IMR-90 (cell line): ENCODE results near the gene TAPBP. TPM values are rescaled to one million over a fixed set of nuclear protein-coding genes. Genes with fewer than 3 reads are reported as not detected.

Source experiments
- ATAC-seq: fragments of 200-7000 bp; cut with Tn5 transposase; 2 replicates; pipeline ENCODE4 v1.9.1; 2020; ENCODE audit warnings: low read depth, mild to moderate bottlenecking, moderate library complexity
- BruUV-seq: library from RNA; stranded (reverse); fragments of 400-500 nt; replicated peaks from 2 replicates; lab custom pipeline; 2021; lab: Mats Ljungman, UMichigan
- CTCF ChIA-PET: fragments of 300-600 bp; formaldehyde crosslinking; extraction: SDS; loops from one replicate; lab custom pipeline; 2021; ENCODE audit warnings: antibody characterized with exemption; lab: Yijun Ruan, JAX
- POLR2A ChIA-PET: fragments of 300-600 bp; sonication (Branson Sonifier 250); formaldehyde crosslinking; loops from one replicate; lab custom pipeline; 2022; ENCODE audit warnings: antibody characterized with exemption; ENCODE audit not compliant: unreplicated experiment; lab: Charles Lee
- DNase-seq: peaks from one replicate; pipeline ENCODE4 v3.0.0; 2013
- H2AFZ ChIP-seq: replicated peaks from 2 replicates; pipeline ENCODE3; 2013; ENCODE audit warnings: low read length, mild to moderate bottlenecking; ENCODE audit not compliant: poor library complexity
- H2AK5ac ChIP-seq: 2 replicates; pipeline ENCODE4 v1.6.1; 2013; ENCODE audit warnings: low read depth, low read length, inconsistent platforms
- H2AK9ac ChIP-seq: replicated peaks from 2 replicates; pipeline ENCODE3; 2013; ENCODE audit warnings: mild to moderate bottlenecking, low read depth, low read length, moderate library complexity; ENCODE audit not compliant: poor library complexity
- H2BK120ac ChIP-seq: 2 replicates; pipeline ENCODE4 v1.6.1; 2013; ENCODE audit warnings: low read depth, low read length, inconsistent platforms
- H2BK15ac ChIP-seq: 3 replicates; pipeline ENCODE4 v1.6.1; 2013; ENCODE audit warnings: low read depth, low read length, inconsistent platforms
- H2BK20ac ChIP-seq: 2 replicates; pipeline ENCODE4 v1.6.1; 2013; ENCODE audit warnings: low read depth, mild to moderate bottlenecking, inconsistent platforms, low read length, moderate library complexity
- H2BK5ac ChIP-seq: 2 replicates; pipeline ENCODE4 v1.6.1; 2013; ENCODE audit warnings: mild to moderate bottlenecking, low read depth, low read length, inconsistent platforms; ENCODE audit not compliant: poor library complexity, severe bottlenecking
- H3K14ac ChIP-seq: replicated peaks from 2 replicates; pipeline ENCODE4 v1.6.1; 2013; ENCODE audit warnings: low read depth, low read length, inconsistent platforms
- H3K18ac ChIP-seq: 2 replicates; pipeline ENCODE4 v1.6.1; 2013; ENCODE audit warnings: low read depth, low read length, control low read depth
- H3K23ac ChIP-seq: 2 replicates; pipeline ENCODE4 v1.6.1; 2013; ENCODE audit warnings: low read depth, low read length, inconsistent platforms
- H3K27ac ChIP-seq: 2 replicates; pipeline ENCODE4 v1.5.1; 2013; ENCODE audit warnings: mild to moderate bottlenecking, control low read depth, low read length; ENCODE audit not compliant: insufficient read depth
- H3K27me3 ChIP-seq: 2 replicates; pipeline ENCODE4 v1.6.1; 2013; ENCODE audit warnings: low read length; ENCODE audit not compliant: control insufficient read depth, insufficient read depth
- H3K36me3 ChIP-seq: 2 replicates; pipeline ENCODE4 v1.6.1; 2013; ENCODE audit warnings: low read length, mixed read lengths; ENCODE audit not compliant: control insufficient read depth, insufficient read depth
- H3K4ac ChIP-seq: 2 replicates; pipeline ENCODE4 v1.6.1; 2013; ENCODE audit warnings: low read depth, low read length, inconsistent platforms
- H3K4me1 ChIP-seq: 2 replicates; pipeline ENCODE4 v1.6.1; 2013; ENCODE audit warnings: low read length, mixed read lengths; ENCODE audit not compliant: control insufficient read depth, insufficient read depth
- H3K4me2 ChIP-seq: 2 replicates; pipeline ENCODE4 v1.6.1; 2013; ENCODE audit warnings: low read depth, mild to moderate bottlenecking, control low read depth, low read length, moderate library complexity
- H3K4me3 ChIP-seq: 2 replicates; pipeline ENCODE4 v1.5.1; 2013; ENCODE audit warnings: low read depth, mild to moderate bottlenecking, control low read depth, low read length, moderate library complexity; ENCODE audit not compliant: insufficient read depth
- H3K56ac ChIP-seq: 2 replicates; pipeline ENCODE4 v1.6.1; 2013; ENCODE audit warnings: low read length, inconsistent platforms; ENCODE audit not compliant: insufficient read depth; ENCODE audit errors: extremely low read depth
- H3K79me1 ChIP-seq, 2 experiments: 2 replicates each; pipeline ENCODE4 v1.6.1; 2013; ENCODE audit warnings: low read length in 2 of 2, inconsistent platforms in 1 of 2, low read depth in 1 of 2
- H3K9ac ChIP-seq: 2 replicates; pipeline ENCODE4 v1.6.1; 2013; ENCODE audit warnings: low read depth, low read length, control low read depth
- H3K9me1 ChIP-seq: 2 replicates; pipeline ENCODE4 v1.6.1; 2013; ENCODE audit warnings: low read length, inconsistent platforms; ENCODE audit not compliant: insufficient read depth
- H3K9me3 ChIP-seq: 2 replicates; pipeline ENCODE4 v1.6.1; 2013; ENCODE audit warnings: low read length; ENCODE audit not compliant: control insufficient read depth, insufficient read depth
- H4K20me1 ChIP-seq: 2 replicates; pipeline ENCODE4 v1.6.1; 2013; ENCODE audit warnings: low read length, inconsistent platforms; ENCODE audit not compliant: insufficient read depth
- H4K5ac ChIP-seq: 2 replicates; pipeline ENCODE4 v1.6.1; 2013; ENCODE audit warnings: mild to moderate bottlenecking, low read depth, low read length, control low read depth
- H4K8ac ChIP-seq, 2 experiments: 2 replicates each; pipeline ENCODE4 v1.6.1; 2013; ENCODE audit warnings: low read depth in 2 of 2, low read length in 2 of 2, control low read depth in 1 of 2, inconsistent platforms in 1 of 2
- H4K91ac ChIP-seq: 2 replicates; pipeline ENCODE4 v1.6.1; 2013; ENCODE audit warnings: low read depth, low read length, inconsistent platforms; ENCODE audit not compliant: insufficient read depth
- CEBPB ChIP-seq: IDR thresholded peaks from 2 replicates; pipeline ENCODE4 v1.6.1; 2012; ENCODE audit warnings: low read depth, low read length, improper control_type of control experiment
- ELK1 ChIP-seq: fragments of 150-350 bp; IDR thresholded peaks from 2 replicates; pipeline ENCODE4 v1.6.1; 2016; ENCODE audit warnings: low read depth, mild to moderate bottlenecking, low read length, moderate library complexity, borderline replicate concordance
- MXI1 ChIP-seq: IDR thresholded peaks from 2 replicates; pipeline ENCODE4 v1.6.1; 2012; ENCODE audit warnings: low read depth, mild to moderate bottlenecking, low read length, moderate library complexity, borderline replicate concordance
- NFE2L2 ChIP-seq: fragments of 150-350 bp; IDR thresholded peaks from 2 replicates; pipeline ENCODE4 v1.6.1; 2016; ENCODE audit warnings: low read depth, mild to moderate bottlenecking, low read length
- RFX5 ChIP-seq: IDR thresholded peaks from 2 replicates; pipeline ENCODE4 v1.8.0; 2012; ENCODE audit warnings: low read depth, mild to moderate bottlenecking, low read length, moderate library complexity
- WGBS, 2 experiments: methylation state at CpG; one replicate each; pipeline versions ENCODE4 v1.1.5 to v1.1.7; 2013; ENCODE audit warnings: missing lambda C conversion rate in 2 of 2; ENCODE audit not compliant: insufficient read length in 1 of 2; ENCODE audit errors: extremely low coverage in 2 of 2; 5-methylcytosine and 5-hydroxymethylcytosine counted together
- dilution Hi-C: fragments of 300-500 bp; cut with HindIII; formaldehyde crosslinking; loops from one replicate; pipeline ENCODE4 v1.14.3; 2018; ENCODE audit warnings: low sequenced_read_pairs; ENCODE audit not compliant: unreplicated experiment
- in situ Hi-C: fragments of 300-500 bp; cut with MboI; formaldehyde crosslinking; loops from 3 replicates; pipeline ENCODE4 v1.14.3; 2019; ENCODE audit warnings: low sequenced_read_pairs, inconsistent platforms, mixed read lengths
- intact Hi-C: fragments of 100-400 bp; cut with micrococcal nuclease; formaldehyde crosslinking; loops from 2 replicates; pipeline ENCODE4 v1.10.0; 2022
- polyA plus RNA-seq, 3 experiments: library from polyadenylated mRNA; depleted of rRNA; stranded (reverse); fragments of >200 nt; gene quantifications; 2 replicates each; pipeline ENCODE4 v1.2.3, GENCODE V29; 2012; ENCODE audit warnings: low replicate concordance in 1 of 3
- total RNA-seq: library from RNA; depleted of rRNA; stranded (reverse); fragments of >200 nt; gene quantifications from 2 replicates; pipeline ENCODE4 v1.2.3, GENCODE V29; 2012

TAPBP gene
- total and polyA plus RNA-seq, 2 of the 4 experiments (the other 2 are of a cell fraction), result 13.1 to 63.3 TPM

DNA sequence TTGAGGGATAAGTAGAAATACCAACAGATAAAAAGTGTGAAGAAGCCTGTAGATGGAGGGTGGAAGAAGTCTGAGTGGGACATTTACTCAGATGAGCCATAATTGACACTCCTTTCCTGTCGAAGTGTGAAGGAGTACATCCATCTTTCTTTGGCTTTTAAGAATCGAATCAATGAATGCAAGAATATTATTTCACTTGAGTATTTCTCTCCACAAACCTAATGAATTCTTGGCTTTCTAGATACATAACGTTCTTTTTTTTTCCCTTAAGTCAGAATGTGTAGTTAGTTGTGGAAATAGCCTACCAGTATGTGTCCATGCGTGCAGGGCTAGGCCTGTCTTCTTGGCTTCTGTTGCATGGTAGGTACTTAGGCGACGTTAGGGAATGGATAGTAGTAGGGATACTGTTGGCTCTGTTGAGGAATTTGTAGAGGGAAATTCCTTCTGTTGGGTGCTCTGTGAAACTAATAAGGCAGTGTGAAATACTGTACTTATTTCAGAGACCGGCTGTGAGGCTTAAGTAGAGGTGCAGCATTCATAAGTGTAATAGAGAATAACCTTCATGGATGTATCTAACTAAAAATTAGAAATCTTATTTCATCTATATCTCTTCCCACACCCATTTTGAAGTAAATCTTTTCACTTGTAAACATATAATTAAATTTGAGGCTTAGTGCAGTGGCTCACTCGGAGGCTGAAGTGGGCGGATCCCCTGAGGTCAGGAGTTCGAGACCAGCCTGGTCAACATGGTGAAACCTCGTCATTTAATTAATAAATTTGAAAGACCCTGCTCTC lies 40.6 kb downstream of the TAPBP start:
- Histone ChIP-seq H3K4me3 (peak overlapping the region; percentile 71), H3K14ac (peak overlapping the region; percentile 95; the same call in 1 of the 2 replicates), H3K9ac (peak overlapping the region; percentile 95; the same call in 1 of the 2 replicates), H2BK5ac (no peak overlapping the region), H2BK120ac (no peak overlapping the region), H2BK15ac (no peak overlapping the region), H3K18ac (no peak overlapping the region), H3K4me2 (peak overlapping the region; percentile 84), H3K9me3 (no peaks in the 10 kb centered on the region), H4K91ac (no peak overlapping the region), H3K4me1 (peaks cover 14% of the 10 kb centered on the region), H3K79me1 (peaks cover 28 to 65% of the 10 kb centered on the region in 2 experiments), H2AK9ac (no peak overlapping the region), H3K56ac (0 out of 2 replicates have a peak overlapping the region, but pooled peaks have one; percentile 88), H2BK20ac (no peak overlapping the region), H2AFZ (no peak overlapping the region), H2AK5ac (0 out of 2 replicates have a peak overlapping the region, but pooled peaks have one; percentile 29), H4K5ac (no peak overlapping the region), H4K8ac (no peak overlapping the region), H3K27ac (no peak overlapping the region), H3K4ac (0 out of 2 replicates have a peak overlapping the region, but pooled peaks have one; percentile 11), H4K20me1 (peaks cover 64% of the 10 kb centered on the region), H3K9me1 (peaks cover 9% of the 10 kb centered on the region), H3K23ac (peak overlapping the region; percentile 86; the same call in 1 of the 2 replicates), H3K27me3 (no peaks in the 10 kb centered on the region), H3K36me3 (peaks cover 49% of the 10 kb centered on the region)
- dilution Hi-C loops, result no loop called here
- no peak for DNase-seq
- no TSS peak for BruUV-seq
- no peak for ATAC-seq
- POLR2A ChIA-PET, result no interaction called here
- intact Hi-C loops, result no loop called here
- TF ChIP-seq MXI1, result no peak
- no peak for TF ChIP-seq NFE2L2
- TF ChIP-seq CEBPB, result no peak
- TF ChIP-seq RFX5, result no peak
- no peak for TF ChIP-seq ELK1
- in situ Hi-C loops, result no loop called here
- CTCF ChIA-PET, result no interaction called here
- no CpG with 5 or more reads among the region's 11 CpGs for WGBS, 2 experiments
